ENCODE results near the gene EMX1.

EMX1 gene

DNA sequence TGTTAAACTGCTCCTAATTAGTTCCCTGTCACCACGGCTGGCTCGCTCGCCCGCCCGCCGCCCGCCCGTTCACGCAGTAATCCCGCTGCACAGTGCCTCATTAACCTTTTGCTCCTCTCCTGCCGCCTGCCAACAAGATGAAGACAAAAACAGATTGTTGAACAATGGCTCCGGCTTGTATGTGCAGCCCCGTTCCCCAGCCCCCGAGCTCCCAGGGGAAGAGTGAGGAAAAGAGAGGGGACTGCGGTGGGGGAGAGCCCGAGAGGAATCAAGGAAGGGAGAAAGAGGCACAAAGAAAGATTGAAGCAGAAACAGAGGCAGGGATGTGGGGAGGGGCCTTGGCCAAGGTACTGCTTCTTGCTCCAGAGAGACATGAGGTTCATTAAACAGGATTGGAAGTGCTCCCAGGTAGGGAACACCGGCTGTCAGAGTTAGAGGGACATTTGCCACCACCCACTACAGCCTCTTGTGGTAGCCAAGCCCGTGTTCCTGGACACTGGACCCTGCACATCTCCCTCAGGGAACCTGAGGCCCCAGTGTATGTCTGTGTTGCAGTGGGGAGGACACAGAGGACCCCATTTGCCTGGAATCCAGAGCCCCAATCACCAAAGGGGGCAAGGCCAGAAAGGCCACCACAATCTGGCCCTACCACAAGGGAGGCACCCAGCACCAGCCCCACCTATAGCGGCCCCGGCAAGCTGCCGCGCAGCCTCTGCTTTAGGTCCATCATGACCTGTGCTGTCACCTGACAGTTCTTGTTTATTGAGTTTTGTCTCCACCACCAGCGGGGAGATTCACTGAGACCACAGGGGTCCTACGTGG lies 38.1 kb downstream of the EMX1 start:
- TF ChIP-seq, protein P1, sequence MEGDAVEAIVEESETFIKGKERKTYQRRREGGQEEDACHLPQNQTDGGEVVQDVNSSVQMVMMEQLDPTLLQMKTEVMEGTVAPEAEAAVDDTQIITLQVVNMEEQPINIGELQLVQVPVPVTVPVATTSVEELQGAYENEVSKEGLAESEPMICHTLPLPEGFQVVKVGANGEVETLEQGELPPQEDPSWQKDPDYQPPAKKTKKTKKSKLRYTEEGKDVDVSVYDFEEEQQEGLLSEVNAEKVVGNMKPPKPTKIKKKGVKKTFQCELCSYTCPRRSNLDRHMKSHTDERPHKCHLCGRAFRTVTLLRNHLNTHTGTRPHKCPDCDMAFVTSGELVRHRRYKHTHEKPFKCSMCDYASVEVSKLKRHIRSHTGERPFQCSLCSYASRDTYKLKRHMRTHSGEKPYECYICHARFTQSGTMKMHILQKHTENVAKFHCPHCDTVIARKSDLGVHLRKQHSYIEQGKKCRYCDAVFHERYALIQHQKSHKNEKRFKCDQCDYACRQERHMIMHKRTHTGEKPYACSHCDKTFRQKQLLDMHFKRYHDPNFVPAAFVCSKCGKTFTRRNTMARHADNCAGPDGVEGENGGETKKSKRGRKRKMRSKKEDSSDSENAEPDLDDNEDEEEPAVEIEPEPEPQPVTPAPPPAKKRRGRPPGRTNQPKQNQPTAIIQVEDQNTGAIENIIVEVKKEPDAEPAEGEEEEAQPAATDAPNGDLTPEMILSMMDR (IDR thresholded peaks at IDR 0.05), result no peak

DNA sequence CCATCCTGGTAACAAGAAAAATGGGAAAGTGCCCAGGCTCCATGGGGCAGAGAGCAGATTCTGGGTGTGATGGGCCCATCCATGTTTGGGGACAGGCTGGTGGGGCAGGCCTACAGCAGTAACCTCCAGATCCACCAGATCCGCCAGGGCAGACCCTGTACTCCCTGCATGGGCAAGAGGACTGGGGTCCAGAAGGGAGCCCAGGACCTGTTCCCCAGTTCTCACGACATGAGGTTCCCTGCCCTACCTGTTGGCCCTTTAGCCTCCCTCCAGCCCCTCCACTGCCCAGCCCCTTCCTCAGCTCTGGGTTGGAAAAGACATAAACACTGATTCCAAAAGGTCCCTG lies 38.7 kb downstream of the EMX1 start:
- TF ChIP-seq, protein P1 (IDR thresholded peaks at IDR 0.05), result no peak

DNA sequence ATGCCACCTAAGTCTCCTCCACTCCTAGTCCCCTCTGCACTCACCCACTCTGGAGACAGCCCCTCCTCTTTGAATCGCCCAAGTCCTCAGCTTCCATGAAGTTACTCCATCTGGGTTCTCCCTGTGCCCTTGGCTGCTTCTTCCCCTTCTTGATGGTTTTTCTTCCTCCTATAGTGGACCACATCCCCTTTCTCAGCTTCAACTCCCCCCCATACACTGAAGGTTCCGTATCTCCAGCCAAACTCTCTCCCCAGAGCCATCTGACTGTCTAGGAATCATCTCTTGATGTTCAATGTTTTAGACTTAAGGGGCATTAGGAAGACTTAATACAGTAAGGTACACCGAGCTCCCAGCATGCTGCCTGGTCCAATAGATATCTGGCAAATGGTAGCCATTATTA lies 39.6 kb downstream of the EMX1 start:
- TF ChIP-seq, protein P1 (IDR thresholded peaks at IDR 0.05), result no peak

DNA sequence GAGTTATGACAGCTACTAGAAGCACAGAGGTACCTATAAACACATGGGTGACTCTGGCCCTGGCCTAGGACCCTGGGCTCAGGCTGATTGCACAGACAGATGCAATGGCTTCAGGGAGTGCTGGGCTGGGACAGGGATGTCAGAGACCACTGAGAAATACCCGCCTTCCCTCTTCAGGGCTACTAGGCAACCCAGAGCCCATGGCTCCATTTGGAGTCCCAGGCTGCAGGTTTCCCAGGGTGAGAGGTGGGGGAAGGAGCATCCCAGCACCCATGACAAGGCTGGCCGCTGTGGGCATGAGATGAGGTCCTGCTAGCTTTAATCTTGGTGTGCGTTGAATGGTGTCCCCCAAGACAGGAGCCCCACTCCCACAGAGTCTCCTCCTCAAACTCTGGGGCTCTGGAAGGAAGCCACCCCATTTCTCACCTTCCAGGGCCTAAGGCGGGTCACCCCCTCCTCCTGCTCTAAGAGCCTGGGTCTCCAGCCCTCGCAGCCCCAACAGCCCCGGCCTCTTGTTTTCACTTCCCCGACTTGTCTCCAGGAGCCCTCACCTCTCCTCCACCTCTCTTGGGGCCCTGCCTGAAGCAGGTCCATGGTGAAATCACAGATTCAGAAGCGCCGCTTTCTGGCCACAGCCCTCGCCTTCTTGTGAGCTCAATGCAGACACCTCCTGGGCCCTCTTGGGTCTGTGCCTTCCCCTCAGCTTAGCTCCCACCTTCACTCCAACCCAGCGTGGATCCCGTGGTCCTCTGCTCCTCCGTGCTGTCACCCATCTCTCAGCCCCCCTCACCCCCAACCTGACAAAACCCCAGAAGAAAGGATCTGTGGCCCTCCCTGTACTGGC lies 41.4 kb downstream of the EMX1 start:
- TF ChIP-seq, protein P1 (IDR thresholded peaks at IDR 0.05), result no peak

DNA sequence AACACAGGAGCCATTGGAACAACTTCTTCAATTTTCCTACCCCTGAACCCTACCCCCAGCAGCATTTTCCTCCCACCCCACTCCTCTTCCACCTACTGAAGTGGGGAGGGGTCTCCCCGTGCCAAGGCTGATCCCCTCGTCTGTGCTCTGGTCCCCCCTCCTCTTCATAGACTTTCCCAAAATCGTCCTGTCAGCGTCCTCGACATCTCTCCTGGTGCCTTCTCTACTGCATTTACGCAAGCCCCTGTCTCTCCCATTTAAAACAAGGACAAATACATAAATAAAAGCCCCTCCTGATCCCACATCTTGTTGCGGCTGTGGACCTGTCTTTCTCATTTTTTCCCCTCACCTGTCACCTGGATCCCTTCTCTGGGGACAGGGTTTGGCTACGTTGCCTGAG lies 42.2 kb downstream of the EMX1 start:
- TF ChIP-seq, protein P1 (IDR thresholded peaks at IDR 0.05), result no peak

DNA sequence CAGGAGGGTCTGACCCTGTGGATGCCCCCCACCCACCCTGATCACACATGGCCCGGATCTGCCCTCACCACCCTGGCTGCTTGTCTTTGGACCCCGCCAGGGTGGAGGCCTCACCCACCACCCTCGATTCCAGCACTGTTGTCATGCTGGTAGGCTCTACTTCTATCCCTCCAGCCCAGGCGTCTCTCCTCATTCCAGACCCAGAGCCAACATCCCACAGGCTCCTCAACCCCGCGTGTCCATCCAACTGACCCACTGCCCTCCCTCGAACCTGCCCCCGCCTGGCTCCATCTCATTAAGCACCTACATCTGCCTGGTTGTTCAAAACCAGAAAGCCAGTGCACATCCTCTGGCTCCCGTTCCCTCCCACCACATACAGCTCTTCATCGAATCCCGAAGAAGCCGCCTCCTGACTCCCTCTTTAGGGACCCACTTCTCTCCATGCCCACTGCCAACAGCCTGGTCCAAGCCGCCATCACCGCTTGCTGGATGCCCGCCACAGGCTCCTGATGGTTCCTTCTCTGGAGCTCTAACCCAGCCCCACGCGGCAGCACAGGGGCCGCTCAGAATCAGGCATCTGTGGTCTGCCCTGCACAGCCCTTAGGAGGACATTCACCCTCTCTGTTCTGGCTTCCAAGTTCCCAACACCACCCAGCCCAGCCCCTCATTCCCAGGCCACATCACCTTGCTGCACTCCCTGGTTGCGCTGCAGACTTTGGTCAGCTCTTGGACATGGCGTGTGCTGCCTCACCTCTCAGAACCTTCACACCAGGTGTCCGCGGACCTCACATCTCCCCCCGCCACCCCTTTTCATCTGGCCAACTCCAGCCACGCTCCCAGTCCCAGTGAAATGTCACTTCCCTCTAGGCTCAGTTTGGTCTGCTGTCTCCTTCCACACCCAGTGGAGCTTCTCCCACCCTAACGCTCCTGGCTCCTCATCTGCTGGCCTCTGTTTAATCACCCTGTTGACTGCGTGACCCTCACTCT lies 43.0 kb downstream of the EMX1 start:
- TF ChIP-seq, protein P1 (IDR thresholded peaks at IDR 0.05), result no peak
